ENCODE results near the gene AVP. TPM values are rescaled to one million over a fixed set of nuclear protein-coding genes. Genes with fewer than 3 reads are reported as not detected.

AVP gene
- total and polyA plus RNA-seq, 2 of the 13 experiments (the other 11 are each of a cell fraction or from before 2014, with no cell fraction given): 0.12 TPM; not detected in 1

DNA sequence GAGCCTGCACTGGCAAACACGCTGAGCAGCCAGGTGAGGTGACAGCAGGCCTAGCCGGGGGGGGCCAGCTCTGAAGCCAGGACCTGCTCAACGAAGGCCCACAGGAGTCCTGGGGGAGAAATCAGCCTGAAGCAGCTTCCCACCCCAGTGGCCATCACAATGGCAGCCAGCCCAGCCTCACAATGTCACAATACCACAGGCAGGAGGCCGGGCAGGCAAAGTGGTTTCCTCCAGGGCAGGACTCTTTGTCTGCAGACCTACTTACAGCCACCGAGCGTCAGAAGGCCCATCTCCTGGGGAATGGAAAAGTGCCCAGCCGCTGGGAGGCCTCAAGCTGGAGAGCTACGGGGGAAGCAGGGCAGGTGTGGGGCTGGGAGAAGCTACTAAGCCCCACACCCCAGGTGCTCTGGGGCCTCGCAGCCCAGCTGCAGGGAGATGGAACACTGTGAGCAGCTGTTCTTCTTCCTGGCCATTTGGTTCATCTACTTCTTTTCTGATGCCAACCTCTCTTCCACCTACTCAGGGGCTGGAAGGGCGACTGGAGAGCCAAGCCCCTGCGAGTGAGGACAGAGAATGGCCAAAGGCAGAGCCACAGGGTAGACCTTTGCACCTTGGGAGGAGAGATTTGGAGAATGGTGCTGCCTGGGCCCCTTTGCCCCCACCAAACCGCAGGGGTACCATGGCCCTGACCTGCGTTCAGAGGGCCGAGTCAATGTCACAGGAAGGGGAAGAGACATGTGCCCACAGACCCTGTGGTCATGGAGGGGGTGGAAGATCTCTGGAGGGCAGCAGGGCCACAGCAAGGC is 22.3 kb upstream of the AVP start (continued):
- TF ChIP-seq BRCA1 (CRISPR knock-in tag; IDR thresholded peaks at IDR 0.05): no peak
- no peak for TF ChIP-seq ZNF616 (CRISPR knock-in tag; IDR thresholded peaks at IDR 0.05; ENCODE audit: low read depth)
- TF ChIP-seq SP1 (IDR thresholded peaks at IDR 0.05): no peak
- TF ChIP-seq SP1 (CRISPR knock-in tag; IDR thresholded peaks at IDR 0.05): no peak
- TF ChIP-seq ZKSCAN5 (CRISPR knock-in tag; IDR thresholded peaks at IDR 0.05): peak; percentile 58; the same call in 1 of the 2 replicates
- no peak for TF ChIP-seq MBD4 (IDR thresholded peaks at IDR 0.05; ENCODE audit: borderline replicate concordance, low read length)
- TF ChIP-seq NFKBIZ (CRISPR knock-in tag; IDR thresholded peaks at IDR 0.05): 0 out of 2 replicates have a peak, but pooled peaks have one; percentile 44
- peak; percentile 18 for TF ChIP-seq SKI (IDR thresholded peaks at IDR 0.05; ENCODE audit: partially characterized antibody)
- TF ChIP-seq FOXC1 (CRISPR knock-in tag; IDR thresholded peaks at IDR 0.05; ENCODE audit: borderline replicate concordance): peak; percentile 86
- TF ChIP-seq ZNF33A (CRISPR knock-in tag; IDR thresholded peaks at IDR 0.05; ENCODE audit: borderline replicate concordance): no peak
- no peak for TF ChIP-seq NFATC3 (CRISPR knock-in tag; IDR thresholded peaks at IDR 0.05)
- TF ChIP-seq ZNF878 (CRISPR knock-in tag; IDR thresholded peaks at IDR 0.05): no peak
- TF ChIP-seq KAT2B (IDR thresholded peaks at IDR 0.05; ENCODE audit: borderline replicate concordance, low read depth, low read length): no peak
- peak; percentile 97 for TF ChIP-seq SALL1 (CRISPR knock-in tag; IDR thresholded peaks at IDR 0.05)
- no peak for TF ChIP-seq MEIS1 (CRISPR knock-in tag; IDR thresholded peaks at IDR 0.05; ENCODE audit: borderline replicate concordance)
- peak; percentile 32; the same call in 1 of the 2 replicates for TF ChIP-seq ZNF747 (CRISPR knock-in tag; IDR thresholded peaks at IDR 0.05; ENCODE audit: borderline replicate concordance)
- no peak for TF ChIP-seq ZNF749 (CRISPR knock-in tag; IDR thresholded peaks at IDR 0.05; ENCODE audit: borderline replicate concordance)
- no peak for TF ChIP-seq TGIF2 (CRISPR knock-in tag; IDR thresholded peaks at IDR 0.05)
- TF ChIP-seq, protein P1, sequence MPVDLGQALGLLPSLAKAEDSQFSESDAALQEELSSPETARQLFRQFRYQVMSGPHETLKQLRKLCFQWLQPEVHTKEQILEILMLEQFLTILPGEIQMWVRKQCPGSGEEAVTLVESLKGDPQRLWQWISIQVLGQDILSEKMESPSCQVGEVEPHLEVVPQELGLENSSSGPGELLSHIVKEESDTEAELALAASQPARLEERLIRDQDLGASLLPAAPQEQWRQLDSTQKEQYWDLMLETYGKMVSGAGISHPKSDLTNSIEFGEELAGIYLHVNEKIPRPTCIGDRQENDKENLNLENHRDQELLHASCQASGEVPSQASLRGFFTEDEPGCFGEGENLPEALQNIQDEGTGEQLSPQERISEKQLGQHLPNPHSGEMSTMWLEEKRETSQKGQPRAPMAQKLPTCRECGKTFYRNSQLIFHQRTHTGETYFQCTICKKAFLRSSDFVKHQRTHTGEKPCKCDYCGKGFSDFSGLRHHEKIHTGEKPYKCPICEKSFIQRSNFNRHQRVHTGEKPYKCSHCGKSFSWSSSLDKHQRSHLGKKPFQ (CRISPR knock-in tag; IDR thresholded peaks at IDR 0.05; ENCODE audit: insufficient replicate concordance): no peak
- TF ChIP-seq MZF1 (CRISPR knock-in tag; IDR thresholded peaks at IDR 0.05; ENCODE audit: borderline replicate concordance): no peak
- no peak for TF ChIP-seq FOXJ3 (CRISPR knock-in tag; IDR thresholded peaks at IDR 0.05; ENCODE audit: borderline replicate concordance)
- peak; percentile 81; the same call in 1 of the 2 replicates for TF ChIP-seq NCOA2 (CRISPR knock-in tag; IDR thresholded peaks at IDR 0.05)
- TF ChIP-seq, protein P2, sequence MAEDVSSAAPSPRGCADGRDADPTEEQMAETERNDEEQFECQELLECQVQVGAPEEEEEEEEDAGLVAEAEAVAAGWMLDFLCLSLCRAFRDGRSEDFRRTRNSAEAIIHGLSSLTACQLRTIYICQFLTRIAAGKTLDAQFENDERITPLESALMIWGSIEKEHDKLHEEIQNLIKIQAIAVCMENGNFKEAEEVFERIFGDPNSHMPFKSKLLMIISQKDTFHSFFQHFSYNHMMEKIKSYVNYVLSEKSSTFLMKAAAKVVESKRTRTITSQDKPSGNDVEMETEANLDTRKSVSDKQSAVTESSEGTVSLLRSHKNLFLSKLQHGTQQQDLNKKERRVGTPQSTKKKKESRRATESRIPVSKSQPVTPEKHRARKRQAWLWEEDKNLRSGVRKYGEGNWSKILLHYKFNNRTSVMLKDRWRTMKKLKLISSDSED (CRISPR knock-in tag; IDR thresholded peaks at IDR 0.05): no peak
- TF ChIP-seq SUZ12 (IDR thresholded peaks at IDR 0.05; ENCODE audit: low read depth, low read length): no peak
- TF ChIP-seq ZNF75D (CRISPR knock-in tag; IDR thresholded peaks at IDR 0.05; ENCODE audit: borderline replicate concordance): no peak
- peak; percentile 87 for TF ChIP-seq TEAD3 (CRISPR knock-in tag; optimal IDR thresholded peaks at IDR 0.05; ENCODE audit: borderline replicate concordance)

Data from HepG2 (cell line).